Transverse colon (tissue), 3 donors: Measurements from ENCODE around the gene ZNF775.

ENCODE experiments used
- CTCF ChIP-seq, 5 experiments: fragments of 200-600 bp in 3 of 5; fragments of 450-650 bp in 2 of 5; sonication (generic) in 3 of 5; IDR thresholded peaks; 1 replicate in 2 of 5; 2 replicates in 3 of 5; pipeline ENCODE4 v1.5.1; 2016 to 2017; ENCODE audit warnings: antibody characterized with exemption in 5 of 5, inconsistent platforms in 3 of 5, mild to moderate bottlenecking in 2 of 5, moderate library complexity in 1 of 5
- EP300 ChIP-seq: sonication (generic); formaldehyde crosslinking; IDR thresholded peaks from one replicate; pipeline ENCODE4 v1.6.1; 2017; ENCODE audit warnings: antibody characterized with exemption, low read depth
- POLR2A ChIP-seq: fragments of 450-650 bp; IDR thresholded peaks from one replicate; pipeline ENCODE4 v1.6.1; 2016; ENCODE audit warnings: antibody characterized with exemption, mild to moderate bottlenecking, moderate library complexity

GRCh38 chr7:150412016-150412415, 32.9 kb downstream of the ZNF775 start:
- no peak for TF ChIP-seq CTCF (IDR thresholded peaks at IDR 0.05)
- TF ChIP-seq POLR2A, result no peak
- no peak for TF ChIP-seq EP300
